ENCODE results near the gene ARL8B. TPM values are rescaled to one million over a fixed set of nuclear protein-coding genes. Genes with fewer than 3 reads are reported as not detected.

The ARL8B gene
- total and polyA plus RNA-seq, 2 of the 8 experiments (the other 6 are each of a cell fraction or from before 2014, with no cell fraction given), result 14.5 to 27.8 TPM

DNA sequence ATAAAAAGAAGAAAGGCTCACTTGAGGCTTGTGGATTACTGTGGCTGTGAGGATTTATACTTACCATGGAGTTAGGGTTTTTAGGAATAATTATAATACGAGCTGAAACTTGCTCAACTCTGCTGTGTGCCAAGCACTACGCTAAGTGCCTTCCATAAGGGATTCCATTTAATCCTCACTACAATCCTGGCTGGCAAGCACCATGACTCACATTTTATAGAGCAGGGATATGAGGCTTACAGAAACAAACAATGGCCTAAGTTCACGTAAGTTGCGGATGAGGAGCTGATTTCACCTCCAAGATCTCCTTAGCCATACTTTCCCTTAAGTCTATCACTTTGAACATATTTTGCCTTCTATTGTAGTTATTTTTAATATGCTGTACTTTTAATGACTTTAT lies 43.9 kb upstream of the ARL8B start:
- 98% methylated on average over 4 of the region's 4 CpGs; no CpG with 5 or more reads in 1 of the 2 experiments for WGBS, 2 experiments (ENCODE audit: extremely low coverage in 1 of 2, insufficient coverage in 1 of 2, insufficient read length in 1 of 2, insufficient replicate concordance in 2 of 2, low coverage in 1 of 2, low lambda C conversion rate in 2 of 2, missing lambda C conversion rate in 1 of 2)
- no peak overlapping the region for H2BK5ac ChIP-seq (ENCODE audit: low read depth, low read length)
- no peaks in the 10 kb centered on the region for H3K36me3 ChIP-seq (ENCODE audit: control insufficient read depth in 2 of 4, insufficient read depth in 4 of 4, low read length in 3 of 4)
- H2BK120ac ChIP-seq (replicated peaks; ENCODE audit: low read depth, low read length), result no peak overlapping the region
- no peaks in the 10 kb centered on the region for H3K79me2 ChIP-seq (ENCODE audit: control insufficient read depth in 1 of 2, insufficient read depth in 2 of 2, low read length in 2 of 2)
- no peak for DNase-seq (ENCODE audit: low read depth in 1 of 2, low spot score in 2 of 2)
- H3K4me1 ChIP-seq (replicated peaks in 1 of 4; ENCODE audit: control insufficient read depth in 3 of 4, insufficient read depth in 4 of 4, low read length in 3 of 4), result no peaks in the 10 kb centered on the region; a peak in 1 of 7 replicates
- no peak for FAIRE-seq
- no peak overlapping the region for H3K14ac ChIP-seq (ENCODE audit: insufficient read length)
- no peak overlapping the region for H3K56ac ChIP-seq (replicated peaks; ENCODE audit: insufficient read length, low read depth, low read length)
- ChIA-PET POLR2A (ENCODE audit: partially characterized antibody) (interaction anchor here (0.6 kb wide), 1 partner anchor 140 kb away, joined by 3 read pairs; no protein-coding TSS in a partner anchor), CTCF (ENCODE audit: partially characterized antibody) (interaction anchor here (1.0 kb wide), 1 partner anchor 24 kb away, joined by 4 read pairs; no protein-coding TSS in a partner anchor)
- H2BK20ac ChIP-seq (ENCODE audit: low read length), result no peak overlapping the region
- H3K4me2 ChIP-seq (ENCODE audit: insufficient read depth in 1 of 2, low read depth in 2 of 2, low read length in 2 of 2), result no peak overlapping the region
- no peaks in the 10 kb centered on the region for H3K9me3 ChIP-seq (ENCODE audit: insufficient read depth in 2 of 2, low read depth in 1 of 2, low read length in 1 of 2)
- H4K5ac ChIP-seq (ENCODE audit: insufficient read length, low read depth, low read length), result no peak overlapping the region
- no peak overlapping the region for H3K18ac ChIP-seq (ENCODE audit: extremely low read depth, low read length)
- no peaks in the 10 kb centered on the region for H3K27me3 ChIP-seq (replicated peaks in 1 of 4; ENCODE audit: control insufficient read depth in 3 of 4, extremely low read depth in 1 of 4, insufficient read depth in 3 of 4, low read length in 3 of 4)
- H3K23ac ChIP-seq (ENCODE audit: insufficient read length), result no peak overlapping the region
- H3K27ac ChIP-seq (ENCODE audit: low read depth, low read length), result no peak overlapping the region
- no peaks in the 10 kb centered on the region for H4K20me1 ChIP-seq (replicated peaks in 1 of 2; ENCODE audit: control insufficient read depth in 1 of 2, insufficient read depth in 2 of 2, low read length in 2 of 2)
- H4K91ac ChIP-seq (replicated peaks; ENCODE audit: insufficient read length, low read length), result no peak overlapping the region
- no peak overlapping the region for H4K8ac ChIP-seq (ENCODE audit: extremely low read depth, insufficient read depth, low read length)
- no peak overlapping the region for H2BK15ac ChIP-seq (ENCODE audit: low read length)
- no peak overlapping the region for H3K4me3 ChIP-seq (ENCODE audit: extremely low read depth in 1 of 4, insufficient read depth in 2 of 4, low read depth in 3 of 4, low read length in 4 of 4)
- no peak overlapping the region for H3K4ac ChIP-seq (replicated peaks; ENCODE audit: insufficient read length, low read depth, low read length)
- no peaks in the 10 kb centered on the region for H3K23me2 ChIP-seq (ENCODE audit: low read depth, low read length)
- no peak overlapping the region for H3K9ac ChIP-seq (replicated peaks in 1 of 4; ENCODE audit: extremely low read depth in 1 of 4, low read depth in 3 of 4, low read length in 3 of 4)
- H3K79me1 ChIP-seq (ENCODE audit: low read depth, low read length), result no peaks in the 10 kb centered on the region
- no peak overlapping the region for H2AK5ac ChIP-seq (ENCODE audit: low read depth, low read length)
- no peak overlapping the region for H2BK12ac ChIP-seq (ENCODE audit: low read depth, low read length)
- no peak overlapping the region for H2AFZ ChIP-seq (ENCODE audit: low read length)
- TF ChIP-seq BACH1 (IDR thresholded peaks at IDR 0.05; ENCODE audit: low read length), result no peak
- no peak for TF ChIP-seq ZNF274 (IDR thresholded peaks at IDR 0.05; ENCODE audit: borderline replicate concordance, extremely low read depth, low read length)

Data from H1 (cell line).